ENCODE results near the gene SGCE.

The SGCE gene

GRCh38 chr7:94571816-94572215, 84.1 kb downstream of the SGCE start:
- no peak for DNase-seq (ENCODE audit: low read depth in 4 of 4, low spot score in 1 of 4)

GRCh38 chr7:94567396-94567795, 88.5 kb downstream of the SGCE start:
- no peak for DNase-seq (ENCODE audit: low read depth in 4 of 4, low spot score in 1 of 4)

GRCh38 chr7:94565247-94565894, 90.6 kb downstream of the SGCE start:
- no peak for DNase-seq (ENCODE audit: low read depth in 4 of 4, low spot score in 1 of 4)

GRCh38 chr7:94562525-94562924, 93.4 kb downstream of the SGCE start:
- DNase-seq (ENCODE audit: low read depth in 4 of 4, low spot score in 1 of 4): no peak

GRCh38 chr7:94561841-94562514, 94.0 kb downstream of the SGCE start:
- DNase-seq (ENCODE audit: low read depth in 4 of 4, low spot score in 1 of 4): no peak

- DNase-seq (ENCODE audit: low read depth in 4 of 4, low spot score in 1 of 4): no peak
Measured at GRCh38 chr7:94559972-94560371, 96.0 kb downstream of the SGCE start.

GRCh38 chr7:94557215-94557614, 98.7 kb downstream of the SGCE start:
- no peak for DNase-seq (ENCODE audit: low read depth in 4 of 4, low spot score in 1 of 4)

- DNase-seq (ENCODE audit: low read depth in 4 of 4, low spot score in 1 of 4): no peak
Measured at GRCh38 chr7:94556028-94556427, 99.9 kb downstream of the SGCE start.

GRCh38 chr7:94547126-94547525, 108.8 kb downstream of the SGCE start:
- DNase-seq (ENCODE audit: low read depth in 4 of 4, low spot score in 1 of 4): no peak

- DNase-seq (ENCODE audit: low read depth in 4 of 4, low spot score in 1 of 4): no peak
Measured at GRCh38 chr7:94540428-94540827, 115.5 kb downstream of the SGCE start.

Measured in stimulated activated CD4-positive, alpha-beta T cell treated with anti-CD3 and anti-CD28 coated beads, Interleukin-1b, Interleukin-23, amount 100 ng/mL, for 24 hours (primary cell).